Fibroblast of mammary gland (primary cell): Measurements from ENCODE around the gene FAM185A.

Experiments used
- DNase-seq: peaks from one replicate; pipeline ENCODE4 v3.0.0-alpha.2; 2010; ENCODE audit warnings: low read depth
- H3K4me3 ChIP-seq: 2 replicates; pipeline ENCODE4 v1.5.1; 2011; ENCODE audit warnings: low read depth, mild to moderate bottlenecking, low read length, moderate library complexity; ENCODE audit not compliant: control insufficient read depth
- TF ChIP-seq, protein P1 (sequence below): conservative IDR thresholded peaks from 2 replicates; pipeline ENCODE4 v1.5.1; 2011; ENCODE audit warnings: low read depth, low read length, inconsistent platforms; ENCODE audit not compliant: control insufficient read depth, insufficient read depth

The FAM185A gene

DNA sequence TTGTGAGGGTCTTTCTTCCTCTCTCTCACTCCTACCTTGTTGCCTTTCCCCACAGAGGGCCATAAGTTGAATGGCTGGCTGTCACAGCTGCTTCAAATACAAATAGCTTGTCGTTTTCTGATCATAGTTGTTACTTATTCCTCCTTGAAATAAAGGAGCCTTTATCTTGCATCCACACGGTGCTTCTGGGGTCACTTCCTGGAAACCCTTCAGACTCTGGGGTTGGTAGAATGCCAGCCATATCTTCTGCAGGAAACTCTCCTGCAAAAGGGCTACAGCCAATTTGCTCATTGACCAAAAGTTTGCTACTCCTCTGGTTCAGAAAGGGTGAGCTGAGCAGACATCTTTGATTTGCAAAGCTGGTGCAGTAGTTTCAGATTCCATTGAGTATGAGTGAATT is 70.4 kb downstream of the FAM185A start:
- no peak for DNase-seq
- no peak overlapping the region for H3K4me3 ChIP-seq
- TF ChIP-seq, protein P1, sequence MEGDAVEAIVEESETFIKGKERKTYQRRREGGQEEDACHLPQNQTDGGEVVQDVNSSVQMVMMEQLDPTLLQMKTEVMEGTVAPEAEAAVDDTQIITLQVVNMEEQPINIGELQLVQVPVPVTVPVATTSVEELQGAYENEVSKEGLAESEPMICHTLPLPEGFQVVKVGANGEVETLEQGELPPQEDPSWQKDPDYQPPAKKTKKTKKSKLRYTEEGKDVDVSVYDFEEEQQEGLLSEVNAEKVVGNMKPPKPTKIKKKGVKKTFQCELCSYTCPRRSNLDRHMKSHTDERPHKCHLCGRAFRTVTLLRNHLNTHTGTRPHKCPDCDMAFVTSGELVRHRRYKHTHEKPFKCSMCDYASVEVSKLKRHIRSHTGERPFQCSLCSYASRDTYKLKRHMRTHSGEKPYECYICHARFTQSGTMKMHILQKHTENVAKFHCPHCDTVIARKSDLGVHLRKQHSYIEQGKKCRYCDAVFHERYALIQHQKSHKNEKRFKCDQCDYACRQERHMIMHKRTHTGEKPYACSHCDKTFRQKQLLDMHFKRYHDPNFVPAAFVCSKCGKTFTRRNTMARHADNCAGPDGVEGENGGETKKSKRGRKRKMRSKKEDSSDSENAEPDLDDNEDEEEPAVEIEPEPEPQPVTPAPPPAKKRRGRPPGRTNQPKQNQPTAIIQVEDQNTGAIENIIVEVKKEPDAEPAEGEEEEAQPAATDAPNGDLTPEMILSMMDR = no peak

DNA sequence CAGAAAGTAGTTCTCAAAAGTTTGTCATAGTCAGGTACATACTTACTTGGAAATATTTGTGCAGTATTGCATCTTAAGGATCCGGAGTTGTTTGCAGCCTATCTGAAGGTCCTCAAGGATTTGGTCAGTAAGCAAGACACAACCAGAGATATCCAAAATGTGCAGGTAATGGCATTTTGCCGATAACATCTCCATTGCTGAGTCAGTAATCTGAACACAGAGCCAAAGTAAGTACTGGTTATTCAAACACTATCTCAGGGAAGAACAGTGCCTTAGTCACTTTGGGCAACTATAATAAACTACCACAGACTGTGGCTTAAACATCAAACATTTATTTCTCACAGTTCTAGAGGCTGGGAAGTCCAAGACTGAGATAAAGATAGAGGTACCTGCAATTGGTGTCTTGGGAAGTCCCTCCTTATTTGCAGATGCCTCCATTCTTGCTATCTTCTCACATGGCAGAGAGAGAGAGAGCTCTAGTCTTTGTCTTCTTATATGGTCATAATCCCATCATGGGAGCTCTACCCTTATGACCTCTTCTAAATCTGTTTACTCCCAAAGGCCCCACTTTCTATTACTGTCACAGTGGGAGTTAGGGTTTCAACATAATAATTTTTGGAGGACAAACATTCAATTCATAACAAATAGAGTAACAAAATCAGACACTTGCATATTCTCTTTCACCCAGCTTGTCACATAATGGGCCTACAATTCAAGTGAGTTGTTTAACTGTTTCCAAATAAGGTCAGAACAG is 73.4 kb downstream of the FAM185A start:
- no peak overlapping the region for H3K4me3 ChIP-seq
- TF ChIP-seq, protein P1 = no peak
- DNase-seq = peak; percentile 25

DNA sequence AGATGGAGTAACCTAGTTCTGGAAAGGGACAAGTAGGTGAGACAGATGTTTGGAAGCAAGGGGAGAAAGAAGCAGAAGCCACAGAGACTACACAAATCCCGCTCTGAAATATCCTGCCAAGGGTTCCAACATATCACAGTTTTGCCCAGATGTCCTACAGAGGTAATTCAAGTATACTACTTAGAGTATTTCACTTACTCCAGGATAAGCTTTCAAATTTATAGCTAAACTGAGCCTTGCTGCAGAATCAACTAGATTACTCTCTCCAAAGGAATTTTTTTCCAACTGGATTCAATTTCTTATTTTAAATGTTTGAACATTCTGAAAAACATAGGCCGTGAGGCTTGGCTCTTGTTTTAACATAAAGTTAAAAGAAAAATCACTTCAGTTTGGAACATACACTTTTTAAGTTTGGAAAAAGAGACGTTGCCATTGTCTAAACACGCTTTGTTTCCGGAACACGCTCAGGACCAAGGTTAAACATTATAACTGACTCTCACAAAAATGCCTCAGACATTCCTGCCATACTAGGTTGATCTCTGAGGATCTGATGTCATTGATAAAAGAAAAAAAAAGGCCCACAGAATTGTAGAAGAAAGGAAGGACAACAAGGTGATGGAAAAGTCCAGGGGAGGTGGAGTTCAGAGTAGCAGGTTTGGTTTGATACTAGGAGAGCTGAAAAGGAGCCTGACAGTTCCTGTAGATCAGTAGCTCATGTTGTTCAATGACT is 74.8 kb downstream of the FAM185A start:
- no peak for DNase-seq
- H3K4me3 ChIP-seq = no peak overlapping the region
- TF ChIP-seq, protein P1 = no peak

DNA sequence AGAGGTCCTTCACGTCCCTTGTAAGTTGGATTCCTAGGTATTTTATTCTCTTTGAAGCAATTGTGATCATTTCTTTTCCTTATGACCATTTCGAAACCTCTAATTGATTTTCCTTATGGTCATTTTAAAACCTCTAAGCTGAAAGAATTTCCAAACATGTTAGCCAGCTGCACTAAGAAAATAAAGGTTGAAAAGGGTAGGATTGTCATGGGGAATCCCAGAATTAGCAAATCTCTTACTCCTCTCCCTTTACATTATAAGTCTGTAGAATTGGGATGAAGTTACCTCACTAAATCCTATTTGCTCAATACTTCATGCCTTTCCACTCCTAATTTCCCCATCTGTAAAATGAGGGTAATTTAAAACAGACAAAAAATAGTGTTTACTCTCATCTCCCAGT is 79.5 kb downstream of the FAM185A start:
- DNase-seq = no peak
- TF ChIP-seq, protein P1 = no peak
- H3K4me3 ChIP-seq = no peak overlapping the region

DNA sequence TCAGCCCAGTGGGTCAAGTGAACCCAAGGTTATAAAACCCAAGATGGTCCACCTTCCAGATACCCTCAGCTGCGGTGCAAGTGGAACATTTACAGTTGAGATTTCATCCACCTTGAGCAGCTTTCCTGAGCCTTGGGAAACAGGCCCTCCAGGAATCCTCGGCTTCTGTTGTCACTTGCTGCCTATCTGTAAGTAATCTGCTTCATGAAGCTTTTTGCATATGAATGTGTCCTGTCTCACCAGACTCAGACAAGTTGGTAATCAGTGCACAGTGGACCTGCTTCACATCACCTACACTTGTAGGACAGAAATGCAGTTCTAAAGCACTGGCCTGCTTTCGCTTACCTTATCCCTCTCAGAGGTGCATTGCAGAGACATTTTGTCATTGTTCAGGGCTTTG is 80.3 kb downstream of the FAM185A start:
- TF ChIP-seq, protein P1 = no peak
- no peak overlapping the region for H3K4me3 ChIP-seq
- no peak for DNase-seq

DNA sequence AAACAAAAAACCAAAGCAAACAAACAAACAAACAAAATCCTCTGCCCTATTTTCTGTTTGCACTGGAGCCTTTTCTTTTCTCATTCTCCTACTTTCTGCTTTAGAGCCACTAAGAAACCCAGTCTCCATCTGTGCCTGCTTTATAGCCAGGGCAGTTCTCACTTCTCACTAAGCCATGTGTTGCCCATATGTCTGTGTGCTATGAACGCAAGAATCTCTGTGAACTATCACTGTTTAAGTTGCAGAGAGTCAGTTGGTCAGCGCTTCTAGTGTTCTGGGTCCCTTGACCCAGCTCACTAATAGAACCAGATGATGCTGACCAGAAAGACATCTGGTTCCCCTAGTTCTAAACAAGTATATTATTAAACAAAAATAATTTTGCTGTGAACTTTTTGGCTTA is 81.4 kb downstream of the FAM185A start:
- no peak overlapping the region for H3K4me3 ChIP-seq
- TF ChIP-seq, protein P1 = no peak
- DNase-seq = peak; percentile 81
